Esophagus muscularis mucosa (tissue), 4 donors: ENCODE data around the gene TRAPPC14. TPM values are rescaled to one million over a fixed set of nuclear protein-coding genes. Genes with fewer than 3 reads are reported as not detected.
"Not testable (repeated sequence)": the region's sequence is repeated elsewhere in the genome, so short reads cannot be mapped to it uniquely, and the experiment has no call there.

Experiments used
- DNase-seq: peaks from one replicate; pipeline ENCODE4 v3.0.0-alpha.2; 2017; ENCODE audit errors: extremely low spot score
- H3K27ac ChIP-seq, 4 donors: fragments of 200-600 bp; sonication (generic); replicated peaks in 1 of 4; 1 replicate in 3 of 4; 2 replicates in 1 of 4; pipeline ENCODE4 v1.5.1; 2016 to 2019; ENCODE audit warnings: mild to moderate bottlenecking in 1 of 4
- H3K27me3 ChIP-seq, 4 donors: fragments of 200-600 bp; sonication (generic); one replicate each; pipeline versions ENCODE4 v1.5.1 to v1.6.0; 2016 to 2019
- H3K36me3 ChIP-seq, 4 donors: fragments of 200-600 bp; sonication (generic); one replicate each; pipeline ENCODE4 v1.5.1; 2016 to 2019
- H3K4me1 ChIP-seq, 4 donors: fragments of 200-600 bp; sonication (generic); one replicate each; pipeline ENCODE4 v1.5.1; 2016 to 2019
- H3K4me3 ChIP-seq, 4 donors: fragments of 200-600 bp; sonication (generic); 1 replicate in 2 of 4; 2 replicates in 2 of 4; pipeline ENCODE4 v1.5.1; 2016 to 2019; ENCODE audit warnings: mild to moderate bottlenecking in 4 of 4, moderate library complexity in 1 of 4
- H3K9me3 ChIP-seq, 4 donors: fragments of 200-600 bp; sonication (generic); 1 replicate in 3 of 4; 2 replicates in 1 of 4; pipeline ENCODE4 v1.5.1; 2016 to 2019
- CTCF ChIP-seq, 3 experiments: fragments of 200-600 bp in 2 of 3; fragments of 450-650 bp in 1 of 3; sonication (generic) in 2 of 3; IDR thresholded peaks; one replicate each; pipeline ENCODE4 v1.5.1; 2017 to 2019; ENCODE audit warnings: antibody characterized with exemption in 3 of 3, mild to moderate bottlenecking in 2 of 3, moderate library complexity in 1 of 3
- EP300 ChIP-seq: sonication (generic); formaldehyde crosslinking; IDR thresholded peaks from one replicate; pipeline ENCODE4 v1.6.1; 2017; ENCODE audit warnings: antibody characterized with exemption
- POLR2A ChIP-seq: fragments of 450-650 bp; IDR thresholded peaks from one replicate; pipeline ENCODE4 v1.6.1; 2017; ENCODE audit warnings: antibody characterized with exemption, moderate library complexity, mild to moderate bottlenecking, low read depth
- POLR2AphosphoS5 ChIP-seq, 2 donors: sonication (generic); formaldehyde crosslinking; IDR thresholded peaks; one replicate each; pipeline ENCODE4 v1.6.1; 2017; ENCODE audit warnings: antibody characterized with exemption in 2 of 2
- WGBS: methylation state at CpG from one replicate; pipeline ENCODE4 v1.1.5; 2018; 5-methylcytosine and 5-hydroxymethylcytosine counted together
- intact Hi-C: fragments of 100-400 bp; cut with DNase I; formaldehyde crosslinking; loops from one replicate; pipeline ENCODE4 v1.15.1; 2023
- total RNA-seq, 4 donors: library from RNA; depleted of rRNA; stranded (reverse); fragments of >200 nt; gene quantifications; one replicate each; pipeline versions ENCODE4 v1.1.0 to v1.2.1, GENCODE V29; 2016

TRAPPC14 gene
- total RNA-seq, 4 donors from 2014 or later: 5.5 to 8.8 (median 6.8) TPM

GRCh38 chr7:100152937-100153666 is 5.4 kb downstream of the TRAPPC14 start:
- WGBS: 86% methylated on average over 18 of the region's 18 CpGs
- TF ChIP-seq CTCF (IDR thresholded peaks at IDR 0.05) (no peak), POLR2A (no peak), EP300 (no peak), POLR2AphosphoS5 (IDR thresholded peaks at IDR 0.05) (no peak)
- Histone ChIP-seq H3K4me1 (peaks cover 23 to 65% (median 39%) of the 10 kb centered on the region in 4 donors), H3K27me3 (no peaks in the 10 kb centered on the region), H3K9me3 (no peaks in the 10 kb centered on the region), H3K27ac (peak overlapping the region in 1 of 4 donors; percentile 16), H3K4me3 (no peak overlapping the region), H3K36me3 (peaks cover 19 to 61% (median 40%) of the 10 kb centered on the region in 4 donors)
- intact Hi-C loops: no loop called here
- DNase-seq: no peak

- Histone ChIP-seq H3K4me3 (no peak overlapping the region), H3K9me3 (no peaks in the 10 kb centered on the region), H3K4me1 (peaks cover 16 to 62% (median 35%) of the 10 kb centered on the region in 4 donors), H3K27ac (no peak overlapping the region), H3K36me3 (peaks cover 19 to 61% (median 40%) of the 10 kb centered on the region in 4 donors), H3K27me3 (no peaks in the 10 kb centered on the region)
- DNase-seq: no peak
- TF ChIP-seq EP300: no peak
- no peak for TF ChIP-seq POLR2AphosphoS5 (IDR thresholded peaks at IDR 0.05)
- TF ChIP-seq POLR2A: no peak
- TF ChIP-seq CTCF (IDR thresholded peaks at IDR 0.05): no peak
- intact Hi-C loops: no loop called here
These were observed 6.1 kb downstream of the TRAPPC14 start for GRCh38 chr7:100152404-100152803.

GRCh38 chr7:100148559-100149328 is 9.8 kb downstream of the TRAPPC14 start, which contains the start of gene LAMTOR4:
TSS of gene LAMTOR4 (plus strand) at chr7:100148918. CDS start at chr7:100148973, 55 bp downstream.
- peak within 1 kb of the TSS; percentile 87 to 94 (median 92) for H3K27ac ChIP-seq
- peak; percentile 99 for DNase-seq
- no peaks in the 10 kb centered on the region for H3K27me3 ChIP-seq
- peaks cover 5 to 29% (median 7%) of the 10 kb centered on the region in 4 donors for H3K36me3 ChIP-seq
- under 1% methylated on average over 33 of the region's 46 CpGs for WGBS
- H3K9me3 ChIP-seq: no peaks in the 10 kb centered on the region
- no peak for TF ChIP-seq EP300
- no peak for TF ChIP-seq POLR2A
- TF ChIP-seq POLR2AphosphoS5 (IDR thresholded peaks at IDR 0.05): peak; percentile 90 to 97
- TF ChIP-seq CTCF (IDR thresholded peaks at IDR 0.05): peak in 1 of 3 experiments; percentile 25
- peak within 1 kb of the TSS; percentile 81 to 99 (median 90) for H3K4me3 ChIP-seq
- intact Hi-C loops: loop anchor here (1.0 kb wide), 1 partner anchor 21 kb away; no protein-coding TSS in a partner anchor
- H3K4me1 ChIP-seq: peaks cover 10 to 34% (median 25%) of the 10 kb centered on the region in 4 donors

- peaks cover 10 to 28% (median 22%) of the 10 kb centered on the region in 4 donors for H3K4me1 ChIP-seq
- H3K9me3 ChIP-seq: no peaks in the 10 kb centered on the region
- H3K27me3 ChIP-seq: no peaks in the 10 kb centered on the region
- DNase-seq: no peak
- intact Hi-C loops: loop anchor here (1.0 kb wide), 1 partner anchor 21 kb away; no protein-coding TSS in a partner anchor
- TF ChIP-seq POLR2A (no peak), EP300 (no peak), POLR2AphosphoS5 (IDR thresholded peaks at IDR 0.05) (no peak)
- peak overlapping the region; percentile 81 to 99 (median 90) for H3K4me3 ChIP-seq
- peaks cover 0 to 23% (median 2%) of the 10 kb centered on the region in 4 donors for H3K36me3 ChIP-seq
- H3K27ac ChIP-seq: peak overlapping the region; percentile 77 to 94 (median 90)
- 11% methylated on average over 14 of the region's 14 CpGs for WGBS
These were observed 10.3 kb downstream of the TRAPPC14 start for GRCh38 chr7:100148225-100148558.

- intact Hi-C loops: no loop called here
- 100% methylated on average over 2 of the region's 2 CpGs for WGBS
- no peak for TF ChIP-seq POLR2AphosphoS5 (IDR thresholded peaks at IDR 0.05)
- no peak for TF ChIP-seq POLR2A
- TF ChIP-seq CTCF (IDR thresholded peaks at IDR 0.05): no peak
- no peak for TF ChIP-seq EP300
- Histone ChIP-seq H3K4me3 (no peak overlapping the region), H3K27me3 (no peaks in the 10 kb centered on the region), H3K4me1 (peaks cover 10 to 25% (median 21%) of the 10 kb centered on the region in 4 donors), H3K27ac (no peak overlapping the region), H3K9me3 (no peaks in the 10 kb centered on the region), H3K36me3 (peaks cover 0 to 14% (median 0%) of the 10 kb centered on the region in 4 donors)
- DNase-seq: no peak
These were observed 11.2 kb downstream of the TRAPPC14 start for GRCh38 chr7:100147278-100147677.

- H3K4me1 ChIP-seq: peaks cover 10 to 25% (median 21%) of the 10 kb centered on the region in 4 donors
- H3K27me3 ChIP-seq, intact Hi-C loops, DNase-seq, H3K27ac ChIP-seq, H3K4me3 ChIP-seq, H3K36me3 ChIP-seq, H3K9me3 ChIP-seq: not testable (repeated sequence)
- 89% methylated on average over 4 of the region's 4 CpGs for WGBS
These were observed 12.2 kb downstream of the TRAPPC14 start for GRCh38 chr7:100146350-100146749.
